GM12872 (cell line): ENCODE results near the gene POU2AF3.

Experiments
- CTCF ChIP-seq: IDR thresholded peaks from 3 replicates; pipeline ENCODE4 v1.5.1; 2011; ENCODE audit warnings: low read depth, mild to moderate bottlenecking, low read length, moderate library complexity; ENCODE audit not compliant: insufficient read depth

Gene POU2AF3

DNA sequence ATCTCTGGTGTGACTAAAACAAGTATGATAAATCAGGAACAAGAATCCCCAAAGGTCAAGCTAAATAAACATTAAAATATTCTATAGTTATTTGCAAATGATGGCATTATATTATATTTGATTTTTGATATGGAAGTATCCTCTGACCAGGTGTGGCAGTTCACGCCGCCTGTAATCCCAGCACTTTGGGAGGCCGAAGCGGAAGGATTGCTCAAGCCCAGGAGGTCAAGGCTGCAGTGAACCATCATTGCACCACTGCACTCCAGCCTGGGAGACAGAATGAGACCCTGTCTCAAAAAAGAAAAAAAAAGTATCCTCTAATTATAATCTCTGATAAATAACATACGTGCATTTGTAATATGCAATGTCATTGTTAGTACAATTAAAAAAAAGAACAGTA, 6.6 kb upstream of the POU2AF3 start:
- TF ChIP-seq CTCF = no peak

DNA sequence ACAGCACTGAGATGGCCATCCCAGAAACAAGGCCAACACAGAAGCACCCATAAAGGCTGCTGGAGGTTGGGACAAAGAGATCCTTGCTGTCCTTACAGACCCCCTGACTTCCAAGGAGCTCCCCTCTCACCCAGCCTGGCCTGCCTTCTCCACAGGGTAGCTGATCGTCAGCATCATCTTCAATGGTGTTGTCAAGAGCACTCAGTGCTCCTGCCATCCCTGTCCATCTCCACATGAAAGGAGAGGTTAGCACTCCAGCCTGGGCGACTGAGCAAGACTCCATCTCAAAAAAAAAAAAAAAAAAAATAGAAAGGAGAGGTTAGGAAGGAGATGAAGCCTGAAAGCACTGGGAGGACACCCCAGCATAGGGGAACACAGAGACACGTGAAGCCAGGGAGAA, 2.1 kb upstream of the POU2AF3 start:
- no peak for TF ChIP-seq CTCF

GRCh38 chr11:111297696-111298095, 650 bp upstream of the POU2AF3 start:
- no peak for TF ChIP-seq CTCF

GRCh38 chr11:111299101-111300026, 1.0 kb downstream of the POU2AF3 start:
- peak; percentile 64 for TF ChIP-seq CTCF

DNA sequence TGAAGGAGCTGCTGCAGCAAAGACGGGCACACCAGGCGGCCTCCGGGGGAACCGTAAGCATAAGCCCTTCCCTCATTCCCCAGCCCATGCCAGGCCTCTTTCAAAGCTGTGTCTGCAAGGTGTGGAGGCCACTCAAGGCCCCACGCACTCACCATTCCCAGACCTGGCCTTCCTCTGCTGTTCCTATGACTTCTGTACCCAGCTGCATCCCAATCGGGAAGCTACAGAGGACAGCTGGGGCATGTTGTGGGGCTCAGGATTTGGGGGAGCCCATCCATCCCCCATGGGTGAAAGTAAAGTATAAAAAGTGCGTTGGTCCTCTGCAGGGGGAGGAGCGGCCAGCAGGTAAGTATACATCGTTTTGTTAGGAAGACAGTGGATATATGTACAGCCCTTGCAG, 2.2 kb downstream of the POU2AF3 start:
- no peak for TF ChIP-seq CTCF

DNA sequence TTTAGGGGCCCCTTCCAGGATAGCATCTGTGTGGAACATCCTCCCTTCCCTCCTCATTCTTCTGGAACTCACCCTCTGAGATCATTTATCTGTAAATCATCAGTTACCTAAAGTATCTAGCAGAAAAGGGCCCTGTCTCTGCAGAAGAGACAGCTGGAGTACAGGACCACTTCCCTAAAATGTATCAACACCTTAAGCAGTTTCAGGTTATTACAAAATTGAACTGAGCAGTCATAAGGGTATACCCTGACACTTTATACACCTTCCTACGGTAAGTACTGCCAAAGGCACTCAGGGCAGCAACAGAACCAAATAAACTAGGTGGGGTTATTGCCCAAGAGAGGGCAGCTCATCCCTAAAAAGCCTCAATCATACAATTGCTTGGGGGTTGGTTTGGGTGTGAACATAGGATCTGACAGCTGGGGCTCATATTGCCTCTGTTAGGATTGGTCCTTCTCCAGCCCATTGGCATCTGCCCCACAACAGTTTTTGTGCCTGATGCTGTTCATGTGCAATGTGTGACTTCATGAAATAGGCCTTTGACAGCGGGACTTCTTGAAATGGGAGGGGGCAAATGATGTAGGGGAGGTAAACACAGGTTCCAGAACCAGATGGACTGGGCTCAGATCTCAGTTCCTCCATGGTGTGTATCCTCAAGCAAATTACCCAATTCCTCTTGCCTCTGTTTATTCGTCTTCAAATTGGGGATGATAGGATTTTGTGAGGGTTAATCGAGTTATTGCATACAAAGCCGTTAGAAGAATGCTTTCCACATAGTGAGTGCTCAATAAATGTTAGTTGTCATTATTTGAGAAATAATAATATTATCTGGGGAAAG, 2.9 kb downstream of the POU2AF3 start:
- TF ChIP-seq CTCF = no peak

DNA sequence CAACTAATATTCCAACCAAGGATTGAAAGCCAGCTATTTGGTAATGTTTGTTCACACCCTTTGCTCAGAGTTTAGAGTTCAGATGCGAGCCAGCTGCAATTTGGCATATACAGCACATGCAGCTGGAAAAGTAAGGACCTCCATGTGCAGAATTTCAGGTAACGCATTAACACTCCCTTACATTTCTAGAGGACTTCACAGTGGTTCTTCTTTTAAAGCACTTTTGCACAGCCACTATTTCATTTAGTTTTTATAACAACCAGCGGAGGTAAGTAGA, 3.4 kb downstream of the POU2AF3 start:
- no peak for TF ChIP-seq CTCF
